Measurements from ENCODE around the gene DIAPH2.

The DIAPH2 gene

GRCh38 chrX:96971812-96972211 lies 287.2 kb downstream of the DIAPH2 start:
- DNase-seq (ENCODE audit: low read depth in 2 of 2) = no peak

GRCh38 chrX:96978906-96979305 lies 294.3 kb downstream of the DIAPH2 start:
- no peak for DNase-seq (ENCODE audit: low read depth in 2 of 2)

- no peak for DNase-seq (ENCODE audit: low read depth in 2 of 2)
These were observed 295.1 kb downstream of the DIAPH2 start for GRCh38 chrX:96979766-96980165.

- DNase-seq (ENCODE audit: low read depth in 2 of 2) = no peak
These were observed 297.5 kb downstream of the DIAPH2 start for GRCh38 chrX:96982161-96982560.

DNA sequence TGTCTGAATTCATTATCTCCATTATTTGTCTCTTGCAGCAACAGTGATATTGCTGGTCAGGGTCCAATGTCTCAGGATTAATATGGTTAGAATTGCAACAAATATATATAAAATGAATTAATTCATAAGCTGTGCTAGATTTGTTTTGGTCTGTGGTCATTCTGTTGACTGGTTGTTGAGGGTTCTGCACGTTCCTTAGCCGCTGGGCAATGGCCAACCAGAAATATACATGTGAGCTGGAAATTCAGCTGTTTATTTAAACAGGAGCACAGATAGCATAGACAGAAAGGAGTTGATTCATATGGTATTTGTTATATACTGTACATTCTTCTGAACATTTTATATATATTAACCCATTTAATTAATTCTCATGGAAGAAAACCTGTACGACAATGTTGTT lies 299.9 kb downstream of the DIAPH2 start:
- no peak for DNase-seq (ENCODE audit: low read depth in 2 of 2)

DNA sequence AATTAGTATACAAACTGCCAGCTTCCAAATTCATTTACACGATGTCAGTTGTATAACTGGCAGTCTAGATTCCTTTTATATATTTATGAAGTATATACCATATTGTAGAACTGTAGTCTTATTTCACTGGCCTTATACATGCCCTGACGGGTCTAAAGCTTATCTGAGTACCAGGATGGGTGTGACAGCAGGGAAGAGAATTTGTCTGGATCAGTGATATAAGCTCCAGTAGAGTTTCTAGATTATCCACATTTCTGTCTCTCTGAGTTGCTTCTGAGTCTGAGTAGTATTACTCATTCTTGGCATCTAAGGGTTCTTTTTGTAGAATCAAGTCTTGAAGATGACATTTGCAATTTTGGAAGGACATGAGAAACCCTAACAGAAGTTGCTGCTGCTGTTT lies 300.4 kb downstream of the DIAPH2 start:
- no peak for DNase-seq (ENCODE audit: low read depth in 2 of 2)

- DNase-seq (ENCODE audit: low read depth in 2 of 2) = no peak
These were observed 302.6 kb downstream of the DIAPH2 start for GRCh38 chrX:96987228-96987627.

DNA sequence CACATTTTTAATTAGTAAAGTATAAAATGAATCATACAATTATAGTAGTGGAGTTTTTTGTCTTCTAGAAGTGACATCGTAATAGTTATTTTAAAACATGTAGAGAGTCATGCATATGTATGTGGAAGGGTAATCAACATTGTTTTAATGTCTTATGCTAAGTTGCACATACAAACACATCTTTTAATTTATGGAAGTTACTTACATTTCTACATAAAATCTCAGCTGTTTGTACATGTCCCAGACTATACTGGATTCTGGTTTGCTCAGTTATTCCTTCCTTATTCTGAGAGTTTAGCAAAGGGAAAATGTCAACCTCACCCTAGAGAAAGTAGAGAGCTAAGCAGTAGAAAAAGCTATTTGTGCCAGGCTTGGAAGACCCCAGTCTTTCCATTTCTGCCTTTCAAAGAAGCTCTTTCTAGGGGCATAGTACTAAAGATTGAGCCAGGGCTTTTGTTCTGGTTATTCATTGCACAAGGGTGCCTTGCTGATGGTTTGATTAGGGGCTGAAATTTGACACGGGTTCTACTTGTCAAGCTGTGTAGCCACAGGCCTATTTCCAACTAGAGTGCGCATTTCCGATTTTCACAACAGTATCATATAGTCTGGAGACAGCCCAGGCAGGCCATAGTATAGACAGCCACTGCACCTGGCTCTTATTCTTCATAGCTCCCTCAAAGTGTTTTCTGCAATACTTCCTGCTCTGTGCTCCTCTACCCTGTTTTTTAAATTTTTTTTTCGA lies 305.4 kb downstream of the DIAPH2 start:
- no peak for DNase-seq (ENCODE audit: low read depth in 2 of 2)

GRCh38 chrX:96994093-96994492 lies 309.5 kb downstream of the DIAPH2 start:
- no peak for DNase-seq (ENCODE audit: low read depth in 2 of 2)

GRCh38 chrX:96997196-96997595 lies 312.6 kb downstream of the DIAPH2 start:
- no peak for DNase-seq (ENCODE audit: low read depth in 2 of 2)

GRCh38 chrX:97000682-97001368 lies 316.2 kb downstream of the DIAPH2 start:
- no peak for DNase-seq (ENCODE audit: low read depth in 2 of 2)

DNA sequence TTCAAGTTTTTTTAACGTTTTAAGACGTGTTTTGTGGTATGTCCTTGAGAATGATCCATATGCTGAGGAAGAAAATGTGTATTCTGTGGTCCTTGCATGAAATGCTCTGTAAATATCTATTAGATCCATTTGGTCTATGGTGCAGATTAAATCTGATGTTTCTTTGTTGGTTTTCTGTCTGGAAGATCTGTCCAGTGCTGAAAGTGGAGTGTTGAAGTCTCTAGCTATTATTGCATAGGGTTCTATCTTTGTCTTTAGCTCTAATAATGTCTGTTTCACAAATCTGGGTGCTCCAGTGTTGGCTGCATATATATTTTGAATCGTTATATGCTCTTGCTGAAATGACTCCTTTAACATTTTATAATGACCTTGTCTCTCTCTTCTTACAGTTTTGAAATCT lies 321.5 kb downstream of the DIAPH2 start:
- DNase-seq (ENCODE audit: low read depth in 2 of 2) = no peak

DNA sequence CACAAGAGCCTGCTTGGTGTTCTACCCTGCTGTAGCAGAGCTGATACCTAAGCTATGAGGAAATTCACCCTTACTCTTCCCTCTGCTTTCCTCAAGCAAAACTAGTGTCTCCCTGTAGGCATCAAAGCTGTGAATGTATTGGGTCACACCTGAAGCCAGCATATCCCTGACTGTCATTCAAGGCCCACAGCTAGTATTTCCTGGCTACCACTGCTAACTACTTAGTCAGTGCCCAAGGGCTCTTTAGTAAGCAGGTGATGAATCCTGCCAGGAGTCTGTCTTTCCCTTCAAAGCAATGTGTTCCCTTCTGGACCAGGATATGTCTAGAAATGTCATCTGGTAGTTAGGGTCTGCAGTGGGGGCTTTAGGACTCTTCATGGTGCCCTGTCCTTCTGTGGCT lies 324.7 kb downstream of the DIAPH2 start:
- DNase-seq (ENCODE audit: low read depth in 2 of 2) = no peak

DNA sequence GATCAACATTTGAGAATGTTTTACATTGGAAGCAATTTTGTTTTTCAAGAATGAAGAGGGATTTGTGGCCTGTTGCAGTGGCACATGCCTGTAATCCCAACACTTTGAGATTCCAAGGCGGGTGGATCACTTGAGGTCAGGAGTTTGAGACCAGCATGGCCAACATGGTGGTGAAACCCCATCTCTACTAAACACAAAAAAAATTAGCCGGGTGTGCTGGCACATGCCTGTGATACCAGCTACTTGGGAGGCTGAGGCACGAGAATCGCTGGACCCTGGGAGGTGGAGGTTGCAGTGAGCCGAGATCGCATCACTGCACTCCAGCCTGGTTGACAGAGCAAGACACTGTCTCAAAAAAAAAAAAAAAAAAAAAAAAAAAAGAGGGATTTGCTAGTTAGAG lies 326.9 kb downstream of the DIAPH2 start:
- DNase-seq (ENCODE audit: low read depth in 2 of 2) = no peak

GRCh38 chrX:97016106-97016505 lies 331.5 kb downstream of the DIAPH2 start:
- no peak for DNase-seq (ENCODE audit: low read depth in 2 of 2)

DNA sequence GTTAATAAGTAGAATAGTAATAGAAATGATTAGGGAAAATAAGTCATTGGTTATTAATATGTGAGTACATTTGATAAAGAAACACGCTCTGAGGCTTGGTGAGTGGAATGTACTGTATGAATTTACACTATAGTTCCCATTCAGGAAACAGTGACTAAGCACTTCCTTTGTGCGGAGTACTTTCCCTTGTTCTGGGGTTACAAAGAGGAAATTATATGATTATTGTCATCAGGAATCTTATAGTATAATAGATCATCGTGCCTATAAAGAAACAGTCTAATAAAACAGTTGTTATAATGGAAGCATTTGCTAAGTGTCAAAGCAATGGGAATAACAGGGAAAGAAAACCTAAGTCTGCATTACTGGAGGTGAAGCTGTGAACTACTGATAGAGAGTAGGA lies 337.0 kb downstream of the DIAPH2 start:
- no peak for DNase-seq (ENCODE audit: low read depth in 2 of 2)

DNA sequence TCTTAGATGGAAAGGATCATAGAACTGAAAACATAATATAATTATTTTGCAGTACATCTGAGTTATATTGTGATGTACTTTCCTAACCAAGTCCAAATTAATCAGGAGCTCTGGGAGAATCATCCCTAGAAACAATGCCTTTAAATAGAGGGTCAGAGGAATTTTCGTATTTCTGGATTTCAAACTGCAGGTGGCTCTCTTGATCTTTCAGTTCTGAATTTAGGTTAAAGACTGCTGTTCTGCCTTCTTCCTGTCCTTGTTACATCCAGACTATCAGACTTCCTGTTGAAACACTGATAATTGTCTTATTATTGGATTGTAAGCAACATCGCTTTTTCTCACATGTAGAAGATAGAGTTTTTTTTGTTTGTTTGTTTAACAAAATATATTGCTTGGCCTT lies 341.8 kb downstream of the DIAPH2 start:
- DNase-seq (ENCODE audit: low read depth in 2 of 2) = no peak

- DNase-seq (ENCODE audit: low read depth in 2 of 2) = no peak
These were observed 342.8 kb downstream of the DIAPH2 start for GRCh38 chrX:97027384-97027922.

DNA sequence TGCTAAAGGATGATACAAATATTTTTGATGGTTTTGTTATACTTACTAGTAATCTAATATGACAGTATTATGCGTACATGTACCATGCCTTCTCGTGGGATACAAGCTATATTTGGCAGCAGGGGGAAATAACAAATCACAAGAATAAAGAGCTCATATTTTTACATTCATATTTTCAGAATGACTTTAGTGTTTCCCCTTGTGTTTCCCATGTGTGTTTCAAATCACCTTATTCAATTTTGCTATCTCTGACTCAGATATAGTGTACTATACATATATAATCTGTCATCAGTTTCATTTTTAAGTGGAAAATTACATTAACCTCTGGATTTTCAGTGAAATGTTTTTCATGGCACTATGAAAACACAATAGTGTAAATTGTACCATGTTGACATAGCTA lies 345.8 kb downstream of the DIAPH2 start:
- no peak for DNase-seq (ENCODE audit: low read depth in 2 of 2)

DNA sequence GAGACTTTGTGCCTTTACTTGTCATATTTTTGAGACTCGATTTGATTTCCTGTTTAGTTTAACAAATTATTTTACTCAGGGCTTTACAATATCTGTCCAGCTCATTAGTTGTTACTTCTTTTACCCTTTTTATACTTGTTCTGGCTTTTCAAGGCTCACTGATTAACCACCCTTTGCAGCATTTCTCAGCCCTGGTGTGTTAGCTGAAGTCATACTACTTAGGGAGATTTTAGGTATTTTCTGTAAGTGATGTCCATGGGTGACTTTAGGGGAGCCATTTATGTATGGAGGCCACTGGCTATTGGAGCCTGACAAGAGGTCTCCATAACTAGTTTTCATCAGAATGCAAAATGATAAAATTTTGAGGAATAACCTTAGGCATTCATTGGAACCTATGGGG lies 346.3 kb downstream of the DIAPH2 start:
- DNase-seq (ENCODE audit: low read depth in 2 of 2) = no peak

DNA sequence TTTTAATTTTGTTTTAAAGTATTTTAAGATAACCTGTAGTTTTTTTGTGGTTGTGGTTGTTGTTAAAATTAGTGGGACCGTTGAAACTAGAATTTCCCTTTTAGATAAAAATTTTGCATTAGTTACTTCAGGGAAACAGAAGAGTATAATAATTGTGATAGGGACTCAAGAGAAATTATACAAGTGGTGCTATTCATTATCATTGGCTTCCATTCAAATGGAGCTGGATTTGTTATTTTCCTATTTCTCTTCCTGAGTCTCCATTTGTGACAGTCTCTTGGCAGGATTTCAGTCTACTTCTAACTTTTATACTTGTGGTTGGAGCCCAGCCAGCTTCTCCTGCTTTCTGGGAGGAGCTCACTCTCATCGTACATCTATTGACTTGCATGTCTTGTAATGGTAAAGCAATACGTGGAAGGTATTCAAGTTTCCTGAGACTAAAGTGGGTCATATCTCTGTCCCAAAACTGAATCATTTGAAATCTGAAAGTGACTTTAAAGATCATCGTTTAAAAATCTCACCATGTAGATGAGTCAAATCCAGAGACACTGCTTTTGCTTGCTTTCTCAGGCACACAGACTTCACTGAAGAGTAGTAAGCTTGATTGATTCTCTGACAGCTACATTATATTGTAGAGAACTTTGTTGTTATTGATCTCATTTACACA lies 354.9 kb downstream of the DIAPH2 start:
- DNase-seq (ENCODE audit: low read depth in 2 of 2) = no peak

DNA sequence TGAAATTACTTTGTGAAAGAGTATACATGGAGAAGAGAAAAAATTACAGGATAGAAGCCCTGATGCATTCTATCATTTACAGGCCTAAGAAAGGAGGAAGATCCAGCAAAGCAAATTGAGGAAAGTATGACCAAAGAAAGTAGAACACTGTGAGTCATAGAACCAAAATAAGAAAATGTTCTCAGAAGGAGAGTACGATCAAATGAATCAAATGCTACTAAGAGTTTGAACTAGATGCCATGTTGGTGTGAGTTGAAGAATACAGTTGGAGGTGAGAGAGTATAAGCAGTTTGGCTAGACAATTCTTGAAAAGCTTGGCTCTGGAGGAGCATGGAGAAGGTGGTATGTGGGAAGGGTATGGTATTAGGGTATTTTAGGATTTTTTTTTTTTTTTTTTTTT lies 360.8 kb downstream of the DIAPH2 start:
- no peak for DNase-seq (ENCODE audit: low read depth in 2 of 2)

DNA sequence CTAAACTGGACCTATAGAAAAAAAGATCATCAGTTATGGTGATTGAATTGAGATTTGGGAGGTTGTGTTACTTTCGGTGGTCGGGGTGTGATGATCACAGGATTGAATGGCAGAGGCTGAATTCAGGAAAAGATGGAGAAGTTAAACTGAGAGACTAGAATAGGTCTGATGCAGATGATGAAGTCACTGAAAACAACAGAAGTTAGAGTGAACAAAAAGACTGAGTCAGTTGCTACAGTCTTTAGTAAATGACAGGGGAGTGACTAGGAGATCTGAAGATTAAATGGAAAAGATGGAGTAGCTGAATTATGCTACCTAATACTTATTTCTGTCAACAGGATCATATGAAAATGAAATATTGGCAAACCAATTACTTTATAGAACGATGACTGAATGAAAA lies 362.2 kb downstream of the DIAPH2 start:
- DNase-seq (ENCODE audit: low read depth in 2 of 2) = no peak
